ENCODE data around the gene MEGF10. TPM values are rescaled to one million over a fixed set of nuclear protein-coding genes. Genes with fewer than 3 reads are reported as not detected.

Gene MEGF10
- total RNA-seq, 1 experiment from 2014 or later = not detected

GRCh38 chr5:127320032-127320965 lies 29.7 kb downstream of the MEGF10 start:
- H3K9me3 ChIP-seq = no peaks in the 10 kb centered on the region
- no peaks in the 10 kb centered on the region for H3K9me3 Mint-ChIP-seq (ENCODE audit: unreplicated experiment)
- H3K36me3 ChIP-seq (ENCODE audit: control insufficient read depth, insufficient read depth, low read length) = no peaks in the 10 kb centered on the region
- intact Hi-C loops (cut with micrococcal nuclease; ENCODE audit: unreplicated experiment) = loop anchor here (5.0 kb wide), 1 partner anchor 38 kb away; no protein-coding TSS in a partner anchor
- no peak for DNase-seq
- H3K4me1 Mint-ChIP-seq (ENCODE audit: low read depth, unreplicated experiment) = no peaks in the 10 kb centered on the region
- CTCF ChIA-PET = no interaction called here
- POLR2A ChIA-PET = no interaction called here
- no TSS peak for BruUV-seq (replicated peaks)
- no peak for TF ChIP-seq CTCF (IDR thresholded peaks at IDR 0.05; ENCODE audit: insufficient read depth in 1 of 2, low read depth in 1 of 2, low read length in 1 of 2, severe bottlenecking in 1 of 2, unreplicated experiment in 1 of 2)
- no peaks in the 10 kb centered on the region for H3K4me1 ChIP-seq
- peaks cover 10% of the 10 kb centered on the region for H3K27me3 Mint-ChIP-seq (ENCODE audit: insufficient read depth, unreplicated experiment)
- H3K27me3 ChIP-seq (replicated peaks; ENCODE audit: control insufficient read depth, insufficient read depth, low read length) = no peaks in the 10 kb centered on the region
- no peak overlapping the region for H3K4me3 Mint-ChIP-seq (ENCODE audit: unreplicated experiment)
- H3K27ac Mint-ChIP-seq (ENCODE audit: unreplicated experiment) = no peak overlapping the region
- H3K36me3 Mint-ChIP-seq (ENCODE audit: insufficient read depth, unreplicated experiment) = no peaks in the 10 kb centered on the region
- H3K4me3 ChIP-seq (ENCODE audit: low read depth, low read length) = no peak overlapping the region

GRCh38 chr5:127321465-127321864 lies 30.9 kb downstream of the MEGF10 start:
- Histone ChIP-seq H3K4me3 (ENCODE audit: low read depth, low read length) (no peak overlapping the region), H3K27me3 (replicated peaks; ENCODE audit: control insufficient read depth, insufficient read depth, low read length) (no peaks in the 10 kb centered on the region), H3K36me3 (ENCODE audit: control insufficient read depth, insufficient read depth, low read length) (no peaks in the 10 kb centered on the region), H3K4me1 (no peaks in the 10 kb centered on the region), H3K9me3 (no peaks in the 10 kb centered on the region)
- no peaks in the 10 kb centered on the region for H3K4me1 Mint-ChIP-seq (ENCODE audit: low read depth, unreplicated experiment)
- no TSS peak for BruUV-seq (replicated peaks)
- no peak for TF ChIP-seq CTCF (IDR thresholded peaks at IDR 0.05; ENCODE audit: insufficient read depth in 1 of 2, low read depth in 1 of 2, low read length in 1 of 2, severe bottlenecking in 1 of 2, unreplicated experiment in 1 of 2)
- no peak overlapping the region for H3K27ac Mint-ChIP-seq (ENCODE audit: unreplicated experiment)
- CTCF ChIA-PET = no interaction called here
- intact Hi-C loops (cut with micrococcal nuclease; ENCODE audit: unreplicated experiment) = loop anchor here (5.0 kb wide), 1 partner anchor 39 kb away; no protein-coding TSS in a partner anchor
- H3K4me3 Mint-ChIP-seq (ENCODE audit: unreplicated experiment) = no peak overlapping the region
- DNase-seq = no peak
- no peaks in the 10 kb centered on the region for H3K9me3 Mint-ChIP-seq (ENCODE audit: unreplicated experiment)
- no peaks in the 10 kb centered on the region for H3K36me3 Mint-ChIP-seq (ENCODE audit: insufficient read depth, unreplicated experiment)
- POLR2A ChIA-PET = no interaction called here
- H3K27me3 Mint-ChIP-seq (ENCODE audit: insufficient read depth, unreplicated experiment) = peaks cover 10% of the 10 kb centered on the region

GRCh38 chr5:127322403-127322802 lies 31.8 kb downstream of the MEGF10 start:
- H3K4me1 Mint-ChIP-seq (ENCODE audit: low read depth, unreplicated experiment) = no peaks in the 10 kb centered on the region

More at GRCh38 chr5:127322403-127322802, 31.8 kb downstream of the MEGF10 start:
- Mint-ChIP-seq H3K4me3 (ENCODE audit: unreplicated experiment) (no peak overlapping the region), H3K36me3 (ENCODE audit: insufficient read depth, unreplicated experiment) (no peaks in the 10 kb centered on the region), H3K9me3 (ENCODE audit: unreplicated experiment) (no peaks in the 10 kb centered on the region), H3K27me3 (ENCODE audit: insufficient read depth, unreplicated experiment) (peaks cover 8% of the 10 kb centered on the region), H3K27ac (ENCODE audit: unreplicated experiment) (no peak overlapping the region)
- Histone ChIP-seq H3K36me3 (ENCODE audit: control insufficient read depth, insufficient read depth, low read length) (no peaks in the 10 kb centered on the region), H3K27me3 (replicated peaks; ENCODE audit: control insufficient read depth, insufficient read depth, low read length) (no peaks in the 10 kb centered on the region), H3K4me1 (no peaks in the 10 kb centered on the region), H3K9me3 (no peaks in the 10 kb centered on the region), H3K4me3 (ENCODE audit: low read depth, low read length) (no peak overlapping the region)
- POLR2A ChIA-PET = no interaction called here
- CTCF ChIA-PET = no interaction called here
- BruUV-seq (replicated peaks) = no TSS peak
- TF ChIP-seq CTCF (IDR thresholded peaks at IDR 0.05; ENCODE audit: insufficient read depth in 1 of 2, low read depth in 1 of 2, low read length in 1 of 2, severe bottlenecking in 1 of 2, unreplicated experiment in 1 of 2) = no peak
- no peak for DNase-seq
- intact Hi-C loops (cut with micrococcal nuclease; ENCODE audit: unreplicated experiment) = loop anchor here (5.0 kb wide), 1 partner anchor 40 kb away; no protein-coding TSS in a partner anchor

Measured in Caco-2 (cell line).